ENCODE data around the gene HOXA5. TPM values are rescaled to one million over a fixed set of nuclear protein-coding genes. Genes with fewer than 3 reads are reported as not detected.
A peak's percentile ranks its signal among the peaks of the same experiment; 100 is the strongest.

HOXA5 gene
- total RNA-seq, 4 donors from 2014 or later, result 3.6 to 8.2 (median 6.8) TPM

- 6 to 7% methylated on average over 29 to 39 of the region's 48 CpGs for WGBS, 2 donors
- TF ChIP-seq CTCF (IDR thresholded peaks at IDR 0.05), result no peak
- no peak for TF ChIP-seq POLR2A (IDR thresholded peaks at IDR 0.05)
- intact Hi-C loops (cut with DNase I), result loop anchor here (5.0 kb wide), 1 partner anchor 663 kb away; no protein-coding TSS in a partner anchor
- no peaks in the 10 kb centered on the region for H3K36me3 ChIP-seq
- no peaks in the 10 kb centered on the region for H3K9me3 ChIP-seq
- peaks cover 19 to 100% (median 72%) of the 10 kb centered on the region in 4 donors for H3K27me3 ChIP-seq
- H3K27ac ChIP-seq, result peak overlapping the region in 1 of 4 donors; percentile 71
- peaks cover 26 to 77% (median 35%) of the 10 kb centered on the region in 3 donors for H3K4me1 ChIP-seq
- peak overlapping the region in 3 of 4 donors; percentile 28 to 65 (median 51) for H3K4me3 ChIP-seq
- DNase-seq, result no peak
Measured at GRCh38 chr7:27154901-27155815, 11.7 kb upstream of the HOXA5 start.

DNA sequence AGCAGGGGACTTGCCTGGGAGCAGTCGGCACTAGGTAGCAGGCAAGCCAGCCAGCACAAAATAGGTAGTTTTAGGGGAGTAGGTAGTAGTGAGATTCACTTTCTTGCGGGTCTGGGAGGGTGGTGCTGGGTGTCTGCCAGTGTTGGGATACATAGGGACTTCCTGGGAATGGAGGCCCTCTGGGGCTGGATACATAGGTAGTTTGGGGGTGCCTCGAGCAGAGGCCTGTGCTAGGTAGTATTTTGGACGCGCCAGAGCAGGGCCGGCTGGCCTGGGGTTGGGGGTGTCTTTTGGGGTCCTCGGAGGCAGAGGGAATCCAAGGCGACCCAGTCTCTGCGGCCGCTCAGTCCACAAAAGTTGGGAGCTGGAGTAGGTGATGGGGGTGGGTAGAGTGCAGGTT lies 10.9 kb upstream of the HOXA5 start:
- Histone ChIP-seq H3K36me3 (no peaks in the 10 kb centered on the region), H3K9me3 (no peaks in the 10 kb centered on the region), H3K4me1 (peaks cover 22 to 76% (median 33%) of the 10 kb centered on the region in 3 donors), H3K4me3 (no peak overlapping the region), H3K27me3 (peaks cover 18 to 100% (median 66%) of the 10 kb centered on the region in 4 donors), H3K27ac (no peak overlapping the region)
- no peak for DNase-seq
- intact Hi-C loops (cut with DNase I), result loop anchor here (5.0 kb wide), 1 partner anchor 662 kb away; no protein-coding TSS in a partner anchor
- WGBS, 2 donors, result 57 to 64% methylated on average over 10 of the region's 10 CpGs
- no peak for TF ChIP-seq CTCF (IDR thresholded peaks at IDR 0.05)

DNA sequence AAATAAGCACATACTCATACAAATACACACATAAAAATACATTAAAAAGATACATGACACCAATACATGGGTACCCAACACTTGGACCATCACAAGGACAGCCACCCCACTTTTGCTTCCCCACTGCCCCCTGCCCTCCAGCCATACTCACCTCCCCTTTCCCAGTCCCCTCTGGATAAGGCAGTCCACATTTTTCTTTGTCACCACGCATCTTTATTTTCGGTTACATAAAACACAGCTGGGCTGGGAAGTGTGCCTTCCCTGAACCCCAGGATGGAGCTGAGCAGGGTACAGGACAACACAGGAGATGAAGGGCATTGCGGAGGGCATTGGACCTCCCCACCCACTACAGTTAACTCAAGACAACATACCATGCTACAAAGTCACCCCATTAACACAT lies 10.0 kb upstream of the HOXA5 start:
- no peak for TF ChIP-seq CTCF (IDR thresholded peaks at IDR 0.05)
- TF ChIP-seq POLR2A (IDR thresholded peaks at IDR 0.05), result no peak
- Histone ChIP-seq H3K36me3 (no peaks in the 10 kb centered on the region), H3K9me3 (no peaks in the 10 kb centered on the region), H3K27ac (no peak overlapping the region), H3K4me3 (no peak overlapping the region), H3K4me1 (peaks cover 23 to 79% (median 33%) of the 10 kb centered on the region in 3 donors), H3K27me3 (peaks cover 15 to 100% (median 60%) of the 10 kb centered on the region in 4 donors)
- WGBS, 2 donors, result 79 to 87% methylated on average over 3 of the region's 3 CpGs
- intact Hi-C loops (cut with DNase I), result loop anchor here (5.0 kb wide), 1 partner anchor 661 kb away; no protein-coding TSS in a partner anchor
- no peak for DNase-seq

DNA sequence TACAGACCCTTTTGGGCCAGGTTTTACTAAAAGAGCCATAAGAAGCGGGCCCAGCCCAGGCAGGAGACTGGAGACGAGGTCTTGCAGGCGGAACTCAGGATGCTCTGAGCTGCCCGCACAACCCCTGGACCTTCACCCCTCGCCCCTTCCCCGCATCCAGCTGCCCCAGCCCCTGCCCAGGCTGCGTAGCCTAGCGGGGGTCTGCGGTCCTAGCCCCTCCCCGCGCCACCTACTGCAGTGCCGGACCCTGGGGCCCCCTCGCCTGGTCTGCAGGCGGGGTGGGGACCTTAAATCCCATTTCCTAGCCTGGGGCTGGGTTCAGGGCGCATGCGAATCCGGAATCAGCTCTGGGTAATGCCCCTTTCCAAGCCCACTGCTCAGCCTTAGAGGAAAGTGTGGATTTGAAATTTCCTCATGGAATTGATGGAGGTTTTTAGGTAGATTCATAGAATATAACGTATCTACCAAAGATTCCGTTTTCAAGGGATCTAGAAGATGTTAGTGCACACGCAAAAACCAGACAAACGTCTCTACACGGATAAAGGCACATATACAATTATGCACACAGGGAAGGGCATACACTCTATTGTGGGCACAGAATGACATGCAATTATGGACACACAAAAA lies 9.4 kb upstream of the HOXA5 start:
- H3K27me3 ChIP-seq, result peaks cover 12 to 100% (median 57%) of the 10 kb centered on the region in 4 donors
- H3K4me3 ChIP-seq, result peak overlapping the region in 3 of 4 donors; percentile 37 to 64 (median 46)
- H3K27ac ChIP-seq, result peak overlapping the region in 3 of 4 donors; percentile 7 to 30 (median 19)
- no peaks in the 10 kb centered on the region for H3K9me3 ChIP-seq
- TF ChIP-seq POLR2A (IDR thresholded peaks at IDR 0.05), result no peak
- TF ChIP-seq CTCF (IDR thresholded peaks at IDR 0.05), result no peak
- peaks cover 29 to 79% (median 38%) of the 10 kb centered on the region in 3 donors for H3K4me1 ChIP-seq
- no peak for DNase-seq
- H3K36me3 ChIP-seq, result no peaks in the 10 kb centered on the region
- intact Hi-C loops (cut with DNase I), result loop anchor here (5.0 kb wide), 1 partner anchor 661 kb away; no protein-coding TSS in a partner anchor
- 35 to 60% methylated on average over 12 to 14 of the region's 22 CpGs for WGBS, 2 donors
